B cell (primary cell): Measurements from ENCODE around the gene KCNJ11.

Source experiments
- CTCF ChIP-seq: fragments of 200-600 bp; IDR thresholded peaks from one replicate; pipeline ENCODE4 v1.8.0; 2022; ENCODE audit warnings: antibody characterized with exemption, mild to moderate bottlenecking
- EZH2 ChIP-seq: IDR thresholded peaks from 2 replicates; pipeline ENCODE4 v1.6.1; 2012; ENCODE audit warnings: borderline replicate concordance, low read depth, mild to moderate bottlenecking, moderate library complexity, low read length; ENCODE audit not compliant: insufficient read depth, poor library complexity, severe bottlenecking

GRCh38 chr11:17411418-17411817 lies 23.0 kb upstream of the KCNJ11 start:
- no peak for TF ChIP-seq CTCF
- no peak for TF ChIP-seq EZH2
